ENCODE results near the gene LINGO1. TPM values are rescaled to one million over a fixed set of nuclear protein-coding genes. Genes with fewer than 3 reads are reported as not detected.

LINGO1 gene
- total and polyA plus RNA-seq, 2 donors (not counting 1 experiment from before 2014, with no cell fraction given): not detected

- no peak for ATAC-seq (ENCODE audit: low read depth)
- H3K36me3 ChIP-seq (replicated peaks in 1 of 2; ENCODE audit: control extremely low read depth in 1 of 2, control insufficient read depth in 1 of 2, extremely low read depth in 1 of 2, insufficient read depth in 2 of 2, low read length in 1 of 2): no peaks in the 10 kb centered on the region
- DNase-seq: no peak
- no peak overlapping the region for H3K27ac Mint-ChIP-seq
- peaks cover 0 to 6% (median 0%) of the 10 kb centered on the region in 4 experiments for H3K27me3 ChIP-seq (replicated peaks in 1 of 4; ENCODE audit: control extremely low read depth in 1 of 4, control insufficient read depth in 3 of 4, insufficient read depth in 4 of 4, low read length in 3 of 4)
- no peaks in the 10 kb centered on the region for H4K20me1 ChIP-seq (ENCODE audit: control insufficient read depth, insufficient read depth, low read length, poor library complexity, severe bottlenecking)
- H3K27me3 Mint-ChIP-seq: peaks cover 18% of the 10 kb centered on the region
- no peak overlapping the region for H3K4me3 ChIP-seq (ENCODE audit: control extremely low read depth in 1 of 5, extremely low read depth in 1 of 5, insufficient read depth in 1 of 5, low read depth in 2 of 5, low read length in 4 of 5)
- POLR2A ChIA-PET: no interaction called here
- H2AFZ ChIP-seq (ENCODE audit: insufficient read depth, low read depth, low read length, poor library complexity, severe bottlenecking): no peak overlapping the region
- H3K4me1 Mint-ChIP-seq: no peaks in the 10 kb centered on the region
- WGBS (ENCODE audit: insufficient coverage): 86% methylated on average over 18 of the region's 18 CpGs
- intact Hi-C loops (cut with micrococcal nuclease): no loop called here
- H3K9ac ChIP-seq (ENCODE audit: low read length): no peak overlapping the region
- no peak overlapping the region for H3K4me3 Mint-ChIP-seq
- no peak overlapping the region for H3K27ac ChIP-seq (ENCODE audit: low read length in 2 of 2)
- no peaks in the 10 kb centered on the region for H3K79me2 ChIP-seq (ENCODE audit: control insufficient read depth, insufficient read depth, low read length)
- no peak overlapping the region for H3K4me2 ChIP-seq (replicated peaks; ENCODE audit: low read depth, low read length, poor library complexity, severe bottlenecking)
- no peaks in the 10 kb centered on the region for H3K4me1 ChIP-seq (ENCODE audit: control insufficient read depth in 2 of 2, insufficient read depth in 2 of 2, low read length in 2 of 2)
- TF ChIP-seq EZH2 (IDR thresholded peaks at IDR 0.05; ENCODE audit: borderline replicate concordance, insufficient read depth, low read depth, low read length, poor library complexity, severe bottlenecking) (no peak), CTCF (IDR thresholded peaks at IDR 0.05) (no peak)
- CTCF ChIA-PET: no interaction called here
- H3K9me3 ChIP-seq (ENCODE audit: control extremely low read depth in 1 of 3, control insufficient read depth in 2 of 3, insufficient read depth in 1 of 3, low read length in 2 of 3): no peaks in the 10 kb centered on the region
- no peaks in the 10 kb centered on the region for H3K9me3 Mint-ChIP-seq (ENCODE audit: insufficient read depth)
These were observed 44.1 kb upstream of the LINGO1 start for GRCh38 chr15:77676569-77677375.

GRCh38 chr15:77675806-77676415, 43.2 kb upstream of the LINGO1 start:
- no peaks in the 10 kb centered on the region for H3K4me1 ChIP-seq (ENCODE audit: control insufficient read depth in 2 of 2, insufficient read depth in 2 of 2, low read length in 2 of 2)
- 90% methylated on average over 5 of the region's 5 CpGs for WGBS (ENCODE audit: insufficient coverage)
- no peak overlapping the region for H3K4me2 ChIP-seq (replicated peaks; ENCODE audit: low read depth, low read length, poor library complexity, severe bottlenecking)
- Mint-ChIP-seq H3K4me1 (no peaks in the 10 kb centered on the region), H3K9me3 (ENCODE audit: insufficient read depth) (no peaks in the 10 kb centered on the region), H3K27ac (no peak overlapping the region), H3K27me3 (peaks cover 12% of the 10 kb centered on the region), H3K4me3 (no peak overlapping the region)
- no peak overlapping the region for H3K9ac ChIP-seq (ENCODE audit: low read length)
- H3K27ac ChIP-seq (ENCODE audit: low read length in 2 of 2): no peak overlapping the region
- ChIA-PET POLR2A (no interaction called here), CTCF (no interaction called here)
- H3K27me3 ChIP-seq (replicated peaks in 1 of 4; ENCODE audit: control extremely low read depth in 1 of 4, control insufficient read depth in 3 of 4, insufficient read depth in 4 of 4, low read length in 3 of 4): peaks cover 0 to 11% (median 0%) of the 10 kb centered on the region in 4 experiments
- no peaks in the 10 kb centered on the region for H4K20me1 ChIP-seq (ENCODE audit: control insufficient read depth, insufficient read depth, low read length, poor library complexity, severe bottlenecking)
- intact Hi-C loops (cut with micrococcal nuclease): no loop called here
- no peaks in the 10 kb centered on the region for H3K36me3 ChIP-seq (replicated peaks in 1 of 2; ENCODE audit: control extremely low read depth in 1 of 2, control insufficient read depth in 1 of 2, extremely low read depth in 1 of 2, insufficient read depth in 2 of 2, low read length in 1 of 2)
- ATAC-seq (ENCODE audit: low read depth) (no peak), DNase-seq (no peak)
- no peaks in the 10 kb centered on the region for H3K9me3 ChIP-seq (ENCODE audit: control extremely low read depth in 1 of 3, control insufficient read depth in 2 of 3, insufficient read depth in 1 of 3, low read length in 2 of 3)
- TF ChIP-seq EZH2 (IDR thresholded peaks at IDR 0.05; ENCODE audit: borderline replicate concordance, insufficient read depth, low read depth, low read length, poor library complexity, severe bottlenecking): no peak
- TF ChIP-seq CTCF (IDR thresholded peaks at IDR 0.05): no peak
- no peak overlapping the region for H3K4me3 ChIP-seq (ENCODE audit: control extremely low read depth in 1 of 5, extremely low read depth in 1 of 5, insufficient read depth in 1 of 5, low read depth in 2 of 5, low read length in 4 of 5)
- no peaks in the 10 kb centered on the region for H3K79me2 ChIP-seq (ENCODE audit: control insufficient read depth, insufficient read depth, low read length)
- H2AFZ ChIP-seq (ENCODE audit: insufficient read depth, low read depth, low read length, poor library complexity, severe bottlenecking): no peak overlapping the region

All from B cell (primary cell).